ENCODE measurements around the gene PPP1R2.

The PPP1R2 gene

GRCh38 chr3:195543500-195544229 lies 540 bp upstream of the PPP1R2 start (continued):
- TF ChIP-seq, protein P1, sequence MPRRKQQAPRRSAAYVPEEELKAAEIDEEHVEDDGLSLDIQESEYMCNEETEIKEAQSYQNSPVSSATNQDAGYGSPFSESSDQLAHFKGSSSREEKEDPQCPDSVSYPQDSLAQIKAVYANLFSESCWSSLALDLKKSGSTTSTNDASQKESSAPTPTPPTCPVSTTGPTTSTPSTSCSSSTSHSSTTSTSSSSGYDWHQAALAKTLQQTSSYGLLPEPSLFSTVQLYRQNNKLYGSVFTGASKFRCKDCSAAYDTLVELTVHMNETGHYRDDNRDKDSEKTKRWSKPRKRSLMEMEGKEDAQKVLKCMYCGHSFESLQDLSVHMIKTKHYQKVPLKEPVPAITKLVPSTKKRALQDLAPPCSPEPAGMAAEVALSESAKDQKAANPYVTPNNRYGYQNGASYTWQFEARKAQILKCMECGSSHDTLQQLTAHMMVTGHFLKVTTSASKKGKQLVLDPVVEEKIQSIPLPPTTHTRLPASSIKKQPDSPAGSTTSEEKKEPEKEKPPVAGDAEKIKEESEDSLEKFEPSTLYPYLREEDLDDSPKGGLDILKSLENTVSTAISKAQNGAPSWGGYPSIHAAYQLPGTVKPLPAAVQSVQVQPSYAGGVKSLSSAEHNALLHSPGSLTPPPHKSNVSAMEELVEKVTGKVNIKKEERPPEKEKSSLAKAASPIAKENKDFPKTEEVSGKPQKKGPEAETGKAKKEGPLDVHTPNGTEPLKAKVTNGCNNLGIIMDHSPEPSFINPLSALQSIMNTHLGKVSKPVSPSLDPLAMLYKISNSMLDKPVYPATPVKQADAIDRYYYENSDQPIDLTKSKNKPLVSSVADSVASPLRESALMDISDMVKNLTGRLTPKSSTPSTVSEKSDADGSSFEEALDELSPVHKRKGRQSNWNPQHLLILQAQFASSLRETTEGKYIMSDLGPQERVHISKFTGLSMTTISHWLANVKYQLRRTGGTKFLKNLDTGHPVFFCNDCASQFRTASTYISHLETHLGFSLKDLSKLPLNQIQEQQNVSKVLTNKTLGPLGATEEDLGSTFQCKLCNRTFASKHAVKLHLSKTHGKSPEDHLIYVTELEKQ (tag by site-specific recombination; IDR thresholded peaks at IDR 0.05; ENCODE audit: borderline replicate concordance) = no peak
- TF ChIP-seq ZNF37A (tag by site-specific recombination; IDR thresholded peaks at IDR 0.05) = no peak
- TF ChIP-seq, protein P2, sequence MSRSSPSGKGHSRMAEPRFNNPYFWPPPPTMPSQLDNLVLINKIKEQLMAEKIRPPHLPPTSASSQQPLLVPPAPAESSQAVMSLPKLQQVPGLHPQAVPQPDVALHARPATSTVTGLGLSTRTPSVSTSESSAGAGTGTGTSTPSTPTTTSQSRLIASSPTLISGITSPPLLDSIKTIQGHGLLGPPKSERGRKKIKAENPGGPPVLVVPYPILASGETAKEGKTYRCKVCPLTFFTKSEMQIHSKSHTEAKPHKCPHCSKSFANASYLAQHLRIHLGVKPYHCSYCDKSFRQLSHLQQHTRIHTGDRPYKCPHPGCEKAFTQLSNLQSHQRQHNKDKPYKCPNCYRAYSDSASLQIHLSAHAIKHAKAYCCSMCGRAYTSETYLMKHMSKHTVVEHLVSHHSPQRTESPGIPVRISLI (tag by site-specific recombination; IDR thresholded peaks at IDR 0.05) = no peak
- no peak for TF ChIP-seq GFI1B (tag by site-specific recombination; IDR thresholded peaks at IDR 0.05)
- TF ChIP-seq ZNF248 (tag by site-specific recombination; IDR thresholded peaks at IDR 0.05) = no peak
- TF ChIP-seq SCRT1 (tag by site-specific recombination; IDR thresholded peaks at IDR 0.05; ENCODE audit: borderline replicate concordance) = peak; percentile 84
- no peak for TF ChIP-seq ZNF24 (tag by site-specific recombination; IDR thresholded peaks at IDR 0.05)
- TF ChIP-seq, protein P3, sequence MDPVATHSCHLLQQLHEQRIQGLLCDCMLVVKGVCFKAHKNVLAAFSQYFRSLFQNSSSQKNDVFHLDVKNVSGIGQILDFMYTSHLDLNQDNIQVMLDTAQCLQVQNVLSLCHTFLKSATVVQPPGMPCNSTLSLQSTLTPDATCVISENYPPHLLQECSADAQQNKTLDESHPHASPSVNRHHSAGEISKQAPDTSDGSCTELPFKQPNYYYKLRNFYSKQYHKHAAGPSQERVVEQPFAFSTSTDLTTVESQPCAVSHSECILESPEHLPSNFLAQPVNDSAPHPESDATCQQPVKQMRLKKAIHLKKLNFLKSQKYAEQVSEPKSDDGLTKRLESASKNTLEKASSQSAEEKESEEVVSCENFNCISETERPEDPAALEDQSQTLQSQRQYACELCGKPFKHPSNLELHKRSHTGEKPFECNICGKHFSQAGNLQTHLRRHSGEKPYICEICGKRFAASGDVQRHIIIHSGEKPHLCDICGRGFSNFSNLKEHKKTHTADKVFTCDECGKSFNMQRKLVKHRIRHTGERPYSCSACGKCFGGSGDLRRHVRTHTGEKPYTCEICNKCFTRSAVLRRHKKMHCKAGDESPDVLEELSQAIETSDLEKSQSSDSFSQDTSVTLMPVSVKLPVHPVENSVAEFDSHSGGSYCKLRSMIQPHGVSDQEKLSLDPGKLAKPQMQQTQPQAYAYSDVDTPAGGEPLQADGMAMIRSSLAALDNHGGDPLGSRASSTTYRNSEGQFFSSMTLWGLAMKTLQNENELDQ (tag by site-specific recombination; IDR thresholded peaks at IDR 0.05; ENCODE audit: low read depth) = no peak
- TF ChIP-seq, protein P4, sequence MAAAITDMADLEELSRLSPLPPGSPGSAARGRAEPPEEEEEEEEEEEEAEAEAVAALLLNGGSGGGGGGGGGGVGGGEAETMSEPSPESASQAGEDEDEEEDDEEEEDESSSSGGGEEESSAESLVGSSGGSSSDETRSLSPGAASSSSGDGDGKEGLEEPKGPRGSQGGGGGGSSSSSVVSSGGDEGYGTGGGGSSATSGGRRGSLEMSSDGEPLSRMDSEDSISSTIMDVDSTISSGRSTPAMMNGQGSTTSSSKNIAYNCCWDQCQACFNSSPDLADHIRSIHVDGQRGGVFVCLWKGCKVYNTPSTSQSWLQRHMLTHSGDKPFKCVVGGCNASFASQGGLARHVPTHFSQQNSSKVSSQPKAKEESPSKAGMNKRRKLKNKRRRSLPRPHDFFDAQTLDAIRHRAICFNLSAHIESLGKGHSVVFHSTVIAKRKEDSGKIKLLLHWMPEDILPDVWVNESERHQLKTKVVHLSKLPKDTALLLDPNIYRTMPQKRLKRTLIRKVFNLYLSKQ (tag by site-specific recombination; IDR thresholded peaks at IDR 0.05; ENCODE audit: borderline replicate concordance) = no peak
- TF ChIP-seq ZNF324 (tag by site-specific recombination; IDR thresholded peaks at IDR 0.05) = no peak
- TF ChIP-seq ZNF23 (tag by site-specific recombination; IDR thresholded peaks at IDR 0.05; ENCODE audit: borderline replicate concordance) = no peak
- no peak for TF ChIP-seq ZNF302 (tag by site-specific recombination; IDR thresholded peaks at IDR 0.05; ENCODE audit: low read depth)
- no peak for TF ChIP-seq ZNF10 (tag by site-specific recombination; IDR thresholded peaks at IDR 0.05)
- TF ChIP-seq CTCF (tag by site-specific recombination; IDR thresholded peaks at IDR 0.05) = no peak
- TF ChIP-seq ZNF623 (tag by site-specific recombination; IDR thresholded peaks at IDR 0.05) = no peak
- no peak for TF ChIP-seq ZNF843 (tag by site-specific recombination; IDR thresholded peaks at IDR 0.05)
- TF ChIP-seq ZEB2 (tag by site-specific recombination; IDR thresholded peaks at IDR 0.05) = no peak
- TF ChIP-seq ZNF488 (tag by site-specific recombination; IDR thresholded peaks at IDR 0.05) = no peak
- no peak for TF ChIP-seq BCL11B (tag by site-specific recombination; IDR thresholded peaks at IDR 0.05; ENCODE audit: low read depth)
- peak; percentile 44; the same call in 1 of the 2 replicates for TF ChIP-seq ZBTB20 (tag by site-specific recombination; IDR thresholded peaks at IDR 0.05)
- no peak for TF ChIP-seq ZNF155 (tag by site-specific recombination; IDR thresholded peaks at IDR 0.05)
- TF ChIP-seq ZNF114 (tag by site-specific recombination; IDR thresholded peaks at IDR 0.05) = no peak
- no peak for TF ChIP-seq GLI2 (tag by site-specific recombination; IDR thresholded peaks at IDR 0.05; ENCODE audit: borderline replicate concordance, low read depth)
- TF ChIP-seq ZBTB21 (tag by site-specific recombination; IDR thresholded peaks at IDR 0.05) = peak; percentile 67; the same call in 1 of the 2 replicates
- TF ChIP-seq YY2 (tag by site-specific recombination; IDR thresholded peaks at IDR 0.05) = no peak
- no peak for TF ChIP-seq ZBTB1 (tag by site-specific recombination; IDR thresholded peaks at IDR 0.05)
- 0 out of 2 replicates have a peak, but pooled peaks have one; percentile 18 for TF ChIP-seq ZNF341 (tag by site-specific recombination; IDR thresholded peaks at IDR 0.05; ENCODE audit: low read depth)
- no peak for TF ChIP-seq KLF9 (tag by site-specific recombination; IDR thresholded peaks at IDR 0.05; ENCODE audit: low read depth)
- no peak for TF ChIP-seq ZNF184 (tag by site-specific recombination; IDR thresholded peaks at IDR 0.05)
- peak; percentile 29 for TF ChIP-seq GLIS1 (tag by site-specific recombination; IDR thresholded peaks at IDR 0.05)
